OCI-LY1 (cell line): ENCODE results near the gene OR6C75.

Experiments used
- H2AFZ ChIP-seq: fragments of 200-600 bp; sonication (generic), shearing (Covaris generic); 2 replicates; pipeline ENCODE4 v1.6.0; 2014; ENCODE audit warnings: antibody characterized with exemption, mild to moderate bottlenecking, low read length
- H3F3A ChIP-seq: fragments of 200-600 bp; sonication (generic), shearing (Covaris generic); 2 replicates; pipeline ENCODE4 v1.6.0; 2014; ENCODE audit warnings: mild to moderate bottlenecking, antibody characterized with exemption, low read length, moderate library complexity; ENCODE audit not compliant: insufficient read depth
- H3K27ac ChIP-seq: fragments of 200-600 bp; sonication (generic); 2 replicates; pipeline ENCODE4 v1.5.1; 2014; ENCODE audit warnings: low read length, mixed run types, mild to moderate bottlenecking, low read depth; ENCODE audit not compliant: poor library complexity, severe bottlenecking
- H3K27me3 ChIP-seq: fragments of 200-600 bp; sonication (generic); 2 replicates; pipeline ENCODE4 v1.6.0; 2014; ENCODE audit warnings: antibody characterized with exemption, mild to moderate bottlenecking, low read length, moderate library complexity; ENCODE audit not compliant: insufficient read depth
- H3K36me3 ChIP-seq: fragments of 200-600 bp; sonication (generic); 2 replicates; pipeline ENCODE4 v1.6.1; 2014; ENCODE audit warnings: mild to moderate bottlenecking, antibody characterized with exemption, low read length, moderate library complexity, mixed read lengths; ENCODE audit not compliant: insufficient read depth
- H3K4me1 ChIP-seq: fragments of 200-600 bp; sonication (generic); 2 replicates; pipeline ENCODE4 v1.5.1; 2014; ENCODE audit warnings: mild to moderate bottlenecking, low read length, moderate library complexity; ENCODE audit not compliant: insufficient read depth, severe bottlenecking
- H3K4me2 ChIP-seq: fragments of 200-600 bp; sonication (generic), shearing (Covaris generic); 2 replicates; pipeline ENCODE4 v1.6.1; 2014; ENCODE audit warnings: low read length
- H3K4me3 ChIP-seq: fragments of 200-600 bp; sonication (generic); 2 replicates; pipeline ENCODE4 v1.5.1; 2014; ENCODE audit warnings: low read length, low read depth, mild to moderate bottlenecking, mixed read lengths; ENCODE audit not compliant: poor library complexity, severe bottlenecking
- H3K79me2 ChIP-seq: fragments of 200-600 bp; shearing (Covaris generic); 2 replicates; pipeline ENCODE4 v1.6.1; 2016; ENCODE audit warnings: mixed run types, low read length, mixed read lengths; ENCODE audit not compliant: insufficient read depth
- H3K9ac ChIP-seq: fragments of 200-600 bp; sonication (generic), shearing (Covaris generic); 2 replicates; pipeline ENCODE4 v1.6.1; 2014; ENCODE audit warnings: mild to moderate bottlenecking, low read length, mixed read lengths
- H3K9me2 ChIP-seq: fragments of 200-600 bp; sonication (generic), shearing (Covaris generic); 2 replicates; pipeline ENCODE4 v1.6.1; 2014; ENCODE audit warnings: low read depth, mild to moderate bottlenecking, low read length, mixed read lengths
- H3K9me3 ChIP-seq: fragments of 200-600 bp; shearing (Covaris generic); 2 replicates; pipeline ENCODE4 v1.6.1; 2014; ENCODE audit warnings: low read length, mixed read lengths
- H4K20me1 ChIP-seq: fragments of 200-600 bp; sonication (generic), shearing (Covaris generic); 2 replicates; pipeline ENCODE4 v1.6.0; 2016; ENCODE audit warnings: mild to moderate bottlenecking, low read length; ENCODE audit not compliant: insufficient read depth
- CTCF ChIP-seq: fragments of 200-600 bp; sonication (generic), shearing (Covaris generic); IDR thresholded peaks from 2 replicates; pipeline ENCODE4 v1.5.1; 2017; ENCODE audit warnings: mild to moderate bottlenecking, antibody characterized with exemption, low read length, moderate library complexity, mixed read lengths
- EZH2 ChIP-seq: fragments of 200-600 bp; sonication (generic), shearing (Covaris generic); IDR thresholded peaks from 2 replicates; pipeline ENCODE4 v1.8.0; 2017; ENCODE audit warnings: borderline replicate concordance, mixed run types, mild to moderate bottlenecking, antibody characterized with exemption, low read length, moderate library complexity, mixed read lengths

OR6C75 gene

DNA sequence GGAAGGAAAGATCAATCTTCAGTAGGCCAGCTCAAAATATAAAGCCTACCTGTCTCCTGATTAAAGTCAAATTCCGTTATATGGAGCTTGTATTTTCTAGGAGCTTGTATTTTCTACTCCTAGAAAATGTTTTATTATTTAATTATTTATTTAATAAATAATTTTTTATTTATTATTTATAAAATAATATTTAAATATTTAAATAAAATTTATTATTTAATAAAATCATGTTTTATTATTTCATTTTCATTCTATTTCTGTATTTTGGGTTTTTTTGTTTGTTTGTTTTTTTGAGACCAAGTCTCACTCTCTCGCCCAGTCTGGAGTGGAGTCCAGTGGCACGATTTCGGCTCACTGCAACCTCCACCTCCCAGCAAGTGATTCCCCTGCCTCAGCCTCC lies 9.7 kb downstream of the OR6C75 start:
- no peaks in the 10 kb centered on the region for H3K9me2 ChIP-seq
- no peak for TF ChIP-seq CTCF
- TF ChIP-seq EZH2: no peak
- H3K4me3 ChIP-seq: no peak overlapping the region
- H3F3A ChIP-seq: no peaks in the 10 kb centered on the region
- H3K27ac ChIP-seq: no peak overlapping the region
- no peaks in the 10 kb centered on the region for H4K20me1 ChIP-seq
- H3K9me3 ChIP-seq: no peaks in the 10 kb centered on the region
- no peak overlapping the region for H2AFZ ChIP-seq
- no peaks in the 10 kb centered on the region for H3K36me3 ChIP-seq
- H3K4me2 ChIP-seq: no peak overlapping the region
- no peaks in the 10 kb centered on the region for H3K27me3 ChIP-seq
- H3K4me1 ChIP-seq: no peaks in the 10 kb centered on the region
- no peaks in the 10 kb centered on the region for H3K79me2 ChIP-seq
- H3K9ac ChIP-seq: no peak overlapping the region

DNA sequence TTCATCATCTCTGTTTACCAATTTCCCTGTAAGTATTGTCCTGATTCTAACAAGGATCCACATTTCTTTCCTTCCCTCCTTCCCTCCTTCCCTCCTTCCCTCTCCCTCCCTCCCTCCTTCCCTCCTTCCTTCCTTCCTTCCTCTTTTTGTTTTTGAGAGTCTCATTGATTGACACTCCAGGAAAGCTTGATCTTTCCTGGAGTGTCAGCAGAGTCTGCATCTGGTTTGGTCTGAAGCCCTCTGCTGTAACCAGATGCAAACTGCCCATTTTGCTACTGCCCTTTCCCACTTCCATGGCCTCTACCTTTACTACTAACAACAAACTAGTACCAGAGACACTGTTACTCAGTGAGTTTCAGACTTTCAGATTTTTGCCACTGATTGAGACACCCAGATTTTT lies 23.1 kb downstream of the OR6C75 start:
- H3K4me2 ChIP-seq: no peak overlapping the region
- H3F3A ChIP-seq: no peaks in the 10 kb centered on the region
- no peaks in the 10 kb centered on the region for H4K20me1 ChIP-seq
- no peak overlapping the region for H2AFZ ChIP-seq
- TF ChIP-seq CTCF (no peak), EZH2 (no peak)
- no peaks in the 10 kb centered on the region for H3K9me2 ChIP-seq
- H3K27me3 ChIP-seq: no peaks in the 10 kb centered on the region
- no peaks in the 10 kb centered on the region for H3K4me1 ChIP-seq
- no peak overlapping the region for H3K27ac ChIP-seq
- H3K79me2 ChIP-seq: no peaks in the 10 kb centered on the region
- no peak overlapping the region for H3K4me3 ChIP-seq
- H3K9me3 ChIP-seq: no peaks in the 10 kb centered on the region
- H3K9ac ChIP-seq: no peak overlapping the region
- H3K36me3 ChIP-seq: no peaks in the 10 kb centered on the region

- no peaks in the 10 kb centered on the region for H4K20me1 ChIP-seq
- no peaks in the 10 kb centered on the region for H3K4me1 ChIP-seq
- no peaks in the 10 kb centered on the region for H3K9me2 ChIP-seq
- H3K4me3 ChIP-seq: no peak overlapping the region
- H3K27ac ChIP-seq: no peak overlapping the region
- TF ChIP-seq EZH2 (no peak), CTCF (no peak)
- H3K4me2 ChIP-seq: no peak overlapping the region
- H3F3A ChIP-seq: no peaks in the 10 kb centered on the region
- H3K27me3 ChIP-seq: no peaks in the 10 kb centered on the region
- no peak overlapping the region for H3K9ac ChIP-seq
- no peaks in the 10 kb centered on the region for H3K36me3 ChIP-seq
- H3K79me2 ChIP-seq: no peaks in the 10 kb centered on the region
- H2AFZ ChIP-seq: no peak overlapping the region
- no peaks in the 10 kb centered on the region for H3K9me3 ChIP-seq
Observed at GRCh38 chr12:55392032-55392795, 29.4 kb downstream of the OR6C75 start.
